ENCODE data around the gene MYH4. TPM values are rescaled to one million over a fixed set of nuclear protein-coding genes. Genes with fewer than 3 reads are reported as not detected.

MYH4 gene
- total and polyA plus RNA-seq, 2 donors (not counting 1 experiment from before 2014, with no cell fraction given): not detected

- peaks cover 20% of the 10 kb centered on the region for H3K27me3 Mint-ChIP-seq
- 100% methylated on average over 1 of the region's 3 CpGs for WGBS (ENCODE audit: insufficient coverage)
- H3K9ac ChIP-seq (ENCODE audit: low read length): no peak overlapping the region
Observed at GRCh38 chr17:10458701-10459100, 10.7 kb downstream of the MYH4 start.

GRCh38 chr17:10457952-10458351, 11.4 kb downstream of the MYH4 start:
- Mint-ChIP-seq H3K4me3 (no peak overlapping the region), H3K27ac (no peak overlapping the region), H3K4me1 (no peaks in the 10 kb centered on the region), H3K27me3 (peaks cover 17% of the 10 kb centered on the region), H3K9me3 (ENCODE audit: insufficient read depth) (no peaks in the 10 kb centered on the region)
- CTCF ChIA-PET: no interaction called here
- Histone ChIP-seq H3K9ac (ENCODE audit: low read length) (no peak overlapping the region), H3K27me3 (replicated peaks in 1 of 4; ENCODE audit: control extremely low read depth in 1 of 4, control insufficient read depth in 3 of 4, insufficient read depth in 4 of 4, low read length in 3 of 4) (no peaks in the 10 kb centered on the region), H3K4me2 (replicated peaks; ENCODE audit: low read depth, low read length, poor library complexity, severe bottlenecking) (no peak overlapping the region), H4K20me1 (ENCODE audit: control insufficient read depth, insufficient read depth, low read length, poor library complexity, severe bottlenecking) (no peaks in the 10 kb centered on the region), H3K36me3 (replicated peaks in 1 of 2; ENCODE audit: control extremely low read depth in 1 of 2, control insufficient read depth in 1 of 2, extremely low read depth in 1 of 2, insufficient read depth in 2 of 2, low read length in 1 of 2) (no peaks in the 10 kb centered on the region), H2AFZ (ENCODE audit: insufficient read depth, low read depth, low read length, poor library complexity, severe bottlenecking) (no peak overlapping the region), H3K27ac (ENCODE audit: low read length in 2 of 2) (no peak overlapping the region), H3K4me1 (ENCODE audit: control insufficient read depth in 2 of 2, insufficient read depth in 2 of 2, low read length in 2 of 2) (no peaks in the 10 kb centered on the region), H3K79me2 (ENCODE audit: control insufficient read depth, insufficient read depth, low read length) (no peaks in the 10 kb centered on the region), H3K4me3 (ENCODE audit: control extremely low read depth in 1 of 5, extremely low read depth in 1 of 5, insufficient read depth in 1 of 5, low read depth in 2 of 5, low read length in 4 of 5) (no peak overlapping the region), H3K9me3 (ENCODE audit: control extremely low read depth in 1 of 3, control insufficient read depth in 2 of 3, insufficient read depth in 1 of 3, low read length in 2 of 3) (peaks cover 0 to 1% (median 0%) of the 10 kb centered on the region in 3 donors)
- POLR2A ChIA-PET: no interaction called here
- no CpG with 5 or more reads among the region's 1 CpG for WGBS (ENCODE audit: insufficient coverage)
- DNase-seq: no peak
- ATAC-seq (ENCODE audit: low read depth): no peak
- no peak for TF ChIP-seq CTCF (IDR thresholded peaks at IDR 0.05)
- no peak for TF ChIP-seq EZH2 (IDR thresholded peaks at IDR 0.05; ENCODE audit: borderline replicate concordance, insufficient read depth, low read depth, low read length, poor library complexity, severe bottlenecking)
- intact Hi-C loops (cut with micrococcal nuclease): no loop called here

More at GRCh38 chr17:10458701-10459100, 10.7 kb downstream of the MYH4 start:
- CTCF ChIA-PET: no interaction called here
- H3K4me1 Mint-ChIP-seq: no peaks in the 10 kb centered on the region
- POLR2A ChIA-PET: no interaction called here
- no peak overlapping the region for H2AFZ ChIP-seq (ENCODE audit: insufficient read depth, low read depth, low read length, poor library complexity, severe bottlenecking)
- H3K4me1 ChIP-seq (ENCODE audit: control insufficient read depth in 2 of 2, insufficient read depth in 2 of 2, low read length in 2 of 2): no peaks in the 10 kb centered on the region
- intact Hi-C loops (cut with micrococcal nuclease): no loop called here
- H3K9me3 Mint-ChIP-seq (ENCODE audit: insufficient read depth): no peaks in the 10 kb centered on the region
- peaks cover 0 to 1% (median 0%) of the 10 kb centered on the region in 3 donors for H3K9me3 ChIP-seq (ENCODE audit: control extremely low read depth in 1 of 3, control insufficient read depth in 2 of 3, insufficient read depth in 1 of 3, low read length in 2 of 3)
- H3K4me3 ChIP-seq (ENCODE audit: control extremely low read depth in 1 of 5, extremely low read depth in 1 of 5, insufficient read depth in 1 of 5, low read depth in 2 of 5, low read length in 4 of 5): no peak overlapping the region
- TF ChIP-seq CTCF (IDR thresholded peaks at IDR 0.05) (no peak), EZH2 (IDR thresholded peaks at IDR 0.05; ENCODE audit: borderline replicate concordance, insufficient read depth, low read depth, low read length, poor library complexity, severe bottlenecking) (no peak)
- H3K27me3 ChIP-seq (replicated peaks in 1 of 4; ENCODE audit: control extremely low read depth in 1 of 4, control insufficient read depth in 3 of 4, insufficient read depth in 4 of 4, low read length in 3 of 4): no peaks in the 10 kb centered on the region
- no peaks in the 10 kb centered on the region for H3K36me3 ChIP-seq (replicated peaks in 1 of 2; ENCODE audit: control extremely low read depth in 1 of 2, control insufficient read depth in 1 of 2, extremely low read depth in 1 of 2, insufficient read depth in 2 of 2, low read length in 1 of 2)
- H3K27ac Mint-ChIP-seq: no peak overlapping the region
- no peak overlapping the region for H3K27ac ChIP-seq (ENCODE audit: low read length in 2 of 2)
- ATAC-seq (ENCODE audit: low read depth): no peak
- no peak overlapping the region for H3K4me2 ChIP-seq (replicated peaks; ENCODE audit: low read depth, low read length, poor library complexity, severe bottlenecking)
- no peaks in the 10 kb centered on the region for H3K79me2 ChIP-seq (ENCODE audit: control insufficient read depth, insufficient read depth, low read length)
- no peak overlapping the region for H3K4me3 Mint-ChIP-seq
- no peaks in the 10 kb centered on the region for H4K20me1 ChIP-seq (ENCODE audit: control insufficient read depth, insufficient read depth, low read length, poor library complexity, severe bottlenecking)
- no peak for DNase-seq
